ENCODE results near the gene MDM2. TPM values are rescaled to one million over a fixed set of nuclear protein-coding genes. Genes with fewer than 3 reads are reported as not detected.

The MDM2 gene
- total and polyA plus RNA-seq, 2 of the 13 experiments (the other 11 are each of a cell fraction or from before 2014, with no cell fraction given), result 29.3 to 314 TPM

- no peak for TF ChIP-seq ZBTB39 (CRISPR knock-in tag; IDR thresholded peaks at IDR 0.05)
- TF ChIP-seq USF2 (IDR thresholded peaks at IDR 0.05; ENCODE audit: low read depth, low read length), result no peak
- peak; percentile 53; the same call in 1 of the 2 replicates for TF ChIP-seq USF2 (CRISPR knock-in tag; IDR thresholded peaks at IDR 0.05; ENCODE audit: borderline replicate concordance)
- no peak for TF ChIP-seq ATF6 (CRISPR knock-in tag; conservative IDR thresholded peaks at IDR 0.05)
- no peak for TF ChIP-seq AGO2 (optimal IDR thresholded peaks at IDR 0.05; ENCODE audit: low read depth, low read length)
- no peak; the same call in 1 of the 2 replicates for TF ChIP-seq ZNF766 (CRISPR knock-in tag; IDR thresholded peaks at IDR 0.05; ENCODE audit: borderline replicate concordance)
- peak; percentile 43; the same call in 1 of the 2 replicates for TF ChIP-seq HNF4G (IDR thresholded peaks at IDR 0.05; ENCODE audit: borderline replicate concordance, low read depth, low read length)
- no peak for TF ChIP-seq HNF4G (CRISPR knock-in tag; IDR thresholded peaks at IDR 0.05; ENCODE audit: borderline replicate concordance, low read depth)
- no peak for TF ChIP-seq ZNF552 (CRISPR knock-in tag; IDR thresholded peaks at IDR 0.05; ENCODE audit: borderline replicate concordance)
- no peak for TF ChIP-seq ZNF598 (CRISPR knock-in tag; IDR thresholded peaks at IDR 0.05; ENCODE audit: borderline replicate concordance)
- peak; percentile 68; the same call in 1 of the 2 replicates for TF ChIP-seq FOXJ3 (CRISPR knock-in tag; IDR thresholded peaks at IDR 0.05; ENCODE audit: borderline replicate concordance)
- TF ChIP-seq ZNF768 (CRISPR knock-in tag; IDR thresholded peaks at IDR 0.05), result no peak
- TF ChIP-seq MIER2 (CRISPR knock-in tag; IDR thresholded peaks at IDR 0.05), result peak; percentile 27; the same call in 1 of the 2 replicates
- TF ChIP-seq, protein P1, sequence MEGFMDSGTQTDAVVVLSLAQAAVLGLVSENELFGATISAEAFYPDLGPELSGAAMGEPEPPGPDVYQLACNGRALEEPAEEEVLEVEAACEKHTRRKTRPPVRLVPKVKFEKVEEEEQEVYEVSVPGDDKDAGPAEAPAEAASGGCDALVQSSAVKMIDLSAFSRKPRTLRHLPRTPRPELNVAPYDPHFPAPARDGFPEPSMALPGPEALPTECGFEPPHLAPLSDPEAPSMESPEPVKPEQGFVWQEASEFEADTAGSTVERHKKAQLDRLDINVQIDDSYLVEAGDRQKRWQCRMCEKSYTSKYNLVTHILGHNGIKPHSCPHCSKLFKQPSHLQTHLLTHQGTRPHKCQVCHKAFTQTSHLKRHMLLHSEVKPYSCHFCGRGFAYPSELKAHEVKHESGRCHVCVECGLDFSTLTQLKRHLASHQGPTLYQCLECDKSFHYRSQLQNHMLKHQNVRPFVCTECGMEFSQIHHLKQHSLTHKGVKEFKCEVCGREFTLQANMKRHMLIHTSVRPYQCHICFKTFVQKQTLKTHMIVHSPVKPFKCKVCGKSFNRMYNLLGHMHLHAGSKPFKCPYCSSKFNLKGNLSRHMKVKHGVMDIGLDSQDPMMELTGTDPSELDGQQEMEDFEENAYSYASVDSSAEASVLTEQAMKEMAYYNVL (CRISPR knock-in tag; IDR thresholded peaks at IDR 0.05; ENCODE audit: borderline replicate concordance), result peak; percentile 66; the same call in 1 of the 2 replicates
- TF ChIP-seq GLI4 (CRISPR knock-in tag; IDR thresholded peaks at IDR 0.05; ENCODE audit: borderline replicate concordance), result no peak
- TF ChIP-seq ZNF432 (CRISPR knock-in tag; IDR thresholded peaks at IDR 0.05; ENCODE audit: borderline replicate concordance), result no peak
- no peak for TF ChIP-seq CERS6 (CRISPR knock-in tag; IDR thresholded peaks at IDR 0.05)
- peak; percentile 36; the same call in 1 of the 2 replicates for TF ChIP-seq TAF1 (CRISPR knock-in tag; IDR thresholded peaks at IDR 0.05)
Measured at GRCh38 chr12:68789144-68789878, 18.7 kb upstream of the MDM2 start (continued).

Measured in HepG2 (cell line).